OCI-M2 (cell line): ENCODE data around the gene SMOC2.

ENCODE experiments used
- DNase-seq: peaks from one replicate; lab custom pipeline; 2025; ENCODE audit not compliant: unreplicated experiment; lab: John Stamatoyannopoulos, UW

The SMOC2 gene

GRCh38 chr6:168618546-168619315 is 177.7 kb downstream of the SMOC2 start:
- no peak for DNase-seq

DNA sequence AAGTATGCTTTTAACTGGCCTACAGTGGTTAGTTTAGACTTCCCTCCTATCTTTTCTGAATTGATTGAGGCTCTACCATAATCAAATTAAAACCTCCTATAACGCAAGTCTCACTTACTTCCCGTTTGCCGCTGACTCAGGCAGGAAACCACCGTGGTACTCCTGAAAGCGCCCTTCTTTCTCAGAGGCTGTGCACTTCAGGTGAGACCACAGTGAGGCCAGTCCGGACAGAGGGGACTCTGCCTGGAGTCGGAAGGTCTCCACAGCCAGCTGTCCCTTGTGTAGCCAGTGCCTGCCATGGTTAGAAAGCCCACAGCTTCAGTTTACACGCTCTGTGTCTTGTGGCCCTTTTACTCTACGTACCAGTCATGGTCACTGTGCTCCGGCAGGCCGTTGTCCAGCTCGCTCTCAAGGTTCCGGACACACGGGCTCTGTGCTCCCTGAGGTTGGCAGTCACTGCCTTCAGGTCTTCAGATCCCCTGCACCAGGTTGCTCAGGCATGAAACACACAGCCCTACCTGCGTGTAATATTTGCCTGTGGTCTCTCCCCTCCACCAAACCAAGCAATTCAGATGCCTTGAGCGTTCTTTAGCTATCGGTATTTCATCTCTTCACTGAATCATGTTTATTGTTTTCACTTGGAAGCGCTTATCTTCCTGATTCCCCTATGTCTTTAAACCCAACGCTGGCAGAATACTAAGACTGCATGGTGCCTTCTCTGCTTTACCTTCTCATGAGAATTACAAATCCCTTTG is 178.8 kb downstream of the SMOC2 start:
- DNase-seq, result no peak

DNA sequence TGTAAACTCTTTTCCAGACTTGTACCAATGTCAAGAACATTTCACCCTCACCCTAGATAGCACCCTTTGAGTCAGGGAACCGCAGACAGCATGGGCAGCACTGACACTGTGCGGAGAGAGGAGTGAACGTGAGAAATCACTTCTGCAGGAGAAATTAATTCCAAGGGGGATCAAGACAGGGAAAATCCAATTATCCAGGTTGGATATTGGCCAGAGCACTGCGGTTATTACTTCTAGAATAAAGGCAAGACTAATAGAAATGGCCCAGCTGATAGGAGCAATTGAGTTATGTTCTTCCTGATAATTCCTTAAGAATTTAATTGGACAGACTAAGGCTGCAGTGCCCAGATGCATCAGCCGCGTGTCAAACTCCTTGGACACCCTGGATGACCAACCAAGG is 179.6 kb downstream of the SMOC2 start:
- DNase-seq, result no peak

- DNase-seq, result no peak
These were observed 182.8 kb downstream of the SMOC2 start for GRCh38 chr6:168623736-168624135.

DNA sequence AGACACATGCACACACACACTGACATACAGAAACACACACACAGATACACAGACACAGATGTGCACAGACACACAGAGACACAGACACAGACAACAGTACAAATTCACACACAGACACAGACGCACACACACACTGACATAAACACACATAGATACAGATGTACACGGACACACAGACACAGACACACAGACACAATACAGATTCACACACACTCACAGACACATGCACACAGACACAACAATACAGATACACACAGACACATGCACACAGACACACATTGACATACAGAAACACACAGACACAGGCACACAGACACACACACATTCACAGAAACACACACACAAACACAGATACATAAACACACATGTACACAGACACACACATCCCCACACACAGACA is 183.6 kb downstream of the SMOC2 start:
- DNase-seq, result no peak

GRCh38 chr6:168624948-168625347 is 184.0 kb downstream of the SMOC2 start:
- no peak for DNase-seq

- DNase-seq, result no peak
These were observed 184.6 kb downstream of the SMOC2 start for GRCh38 chr6:168625602-168626001.

- no peak for DNase-seq
These were observed 185.1 kb downstream of the SMOC2 start for GRCh38 chr6:168626046-168626602.

DNA sequence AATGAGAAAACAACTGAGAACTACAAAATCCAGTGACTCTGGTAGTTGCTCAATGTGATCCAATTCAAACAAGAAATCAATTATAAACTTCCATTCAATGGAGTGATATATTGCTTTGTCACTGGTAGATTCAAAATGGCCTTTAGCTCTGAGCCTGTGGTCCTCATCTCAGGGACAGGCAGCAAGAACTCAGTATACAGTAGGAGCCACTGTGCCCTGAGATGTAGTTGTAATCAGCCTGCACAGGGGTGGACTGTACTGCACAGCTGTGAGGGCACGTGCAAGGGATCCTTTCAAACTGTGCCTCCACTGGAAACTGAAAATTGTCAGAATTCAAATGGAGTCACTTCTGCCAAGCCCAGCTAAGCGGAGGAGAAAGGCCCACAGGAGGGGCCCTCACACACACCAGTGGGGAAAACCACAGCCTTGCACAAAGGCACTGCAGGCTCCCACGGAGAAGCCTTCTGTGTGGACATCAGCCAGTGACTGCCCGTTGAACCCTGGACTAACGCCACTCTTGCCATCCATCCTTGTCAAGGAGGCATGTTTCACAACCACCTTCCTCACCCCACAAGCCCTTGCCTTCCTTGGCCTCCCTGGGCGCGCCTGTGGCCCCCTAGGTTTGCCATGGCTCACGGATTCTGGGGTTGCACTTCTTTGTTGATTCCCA is 186.7 kb downstream of the SMOC2 start:
- no peak for DNase-seq

DNA sequence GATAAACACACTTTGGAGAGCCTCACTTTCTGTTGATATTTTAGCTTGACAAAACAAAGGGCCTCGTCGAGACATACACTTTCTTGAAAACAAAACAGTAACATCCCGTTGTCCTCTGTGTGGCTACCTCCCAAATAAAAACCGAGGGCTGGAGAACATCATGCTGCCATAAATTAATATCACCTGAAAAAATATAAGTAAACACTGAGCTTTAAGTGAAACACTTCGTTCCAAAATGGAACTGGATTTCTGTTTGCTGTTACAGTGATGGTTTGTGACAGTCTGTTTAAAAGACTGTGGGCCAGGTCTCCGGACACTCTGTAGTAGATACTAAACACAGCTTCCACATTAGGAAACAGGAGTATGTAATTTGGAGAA is 187.2 kb downstream of the SMOC2 start:
- no peak for DNase-seq

DNA sequence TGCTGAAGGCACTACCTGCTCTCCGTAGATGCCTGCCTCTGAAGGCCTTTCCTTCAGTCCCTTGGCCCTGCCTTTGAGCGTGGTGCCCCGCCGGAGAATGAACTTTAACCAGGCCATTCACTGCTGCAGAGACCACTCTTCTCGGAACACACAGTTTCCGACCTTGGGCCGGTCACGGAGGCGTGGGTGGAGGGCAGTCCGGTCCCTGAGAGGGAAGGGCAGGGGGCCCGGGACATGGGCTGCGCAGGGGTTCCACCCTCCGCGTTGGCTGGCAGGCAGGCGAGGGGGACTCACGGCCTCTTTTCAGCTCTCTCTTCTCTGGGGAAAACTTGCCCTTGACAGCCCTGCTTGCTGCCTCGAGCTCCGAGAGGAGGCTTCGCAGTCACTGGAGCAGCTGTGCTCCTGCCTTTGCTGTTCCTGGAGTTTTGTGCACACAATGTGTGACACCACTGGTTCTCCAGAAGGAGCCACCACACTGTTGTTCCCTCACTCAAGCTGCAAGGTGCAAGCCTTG is 187.8 kb downstream of the SMOC2 start:
- no peak for DNase-seq

DNA sequence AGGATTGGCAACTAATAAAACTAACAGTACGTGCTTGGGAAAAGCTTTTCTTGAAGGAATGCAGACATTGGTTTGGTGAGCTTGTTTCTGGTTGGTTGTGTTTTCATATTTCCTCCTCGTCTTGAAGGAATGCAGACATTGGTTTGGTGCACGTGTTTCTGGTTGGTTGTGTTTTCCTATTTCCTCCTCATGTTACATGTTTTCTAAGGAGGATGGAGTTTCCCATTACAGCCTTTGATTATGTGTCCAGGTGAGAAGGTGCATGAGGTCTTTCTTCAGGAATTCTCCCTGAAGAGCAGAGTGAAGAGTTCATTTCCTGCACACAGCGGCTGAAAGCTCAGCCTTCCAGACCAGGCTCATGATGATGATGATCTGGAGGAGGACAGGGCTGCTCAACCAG is 190.6 kb downstream of the SMOC2 start:
- no peak for DNase-seq

GRCh38 chr6:168632694-168633093 is 191.7 kb downstream of the SMOC2 start:
- no peak for DNase-seq

DNA sequence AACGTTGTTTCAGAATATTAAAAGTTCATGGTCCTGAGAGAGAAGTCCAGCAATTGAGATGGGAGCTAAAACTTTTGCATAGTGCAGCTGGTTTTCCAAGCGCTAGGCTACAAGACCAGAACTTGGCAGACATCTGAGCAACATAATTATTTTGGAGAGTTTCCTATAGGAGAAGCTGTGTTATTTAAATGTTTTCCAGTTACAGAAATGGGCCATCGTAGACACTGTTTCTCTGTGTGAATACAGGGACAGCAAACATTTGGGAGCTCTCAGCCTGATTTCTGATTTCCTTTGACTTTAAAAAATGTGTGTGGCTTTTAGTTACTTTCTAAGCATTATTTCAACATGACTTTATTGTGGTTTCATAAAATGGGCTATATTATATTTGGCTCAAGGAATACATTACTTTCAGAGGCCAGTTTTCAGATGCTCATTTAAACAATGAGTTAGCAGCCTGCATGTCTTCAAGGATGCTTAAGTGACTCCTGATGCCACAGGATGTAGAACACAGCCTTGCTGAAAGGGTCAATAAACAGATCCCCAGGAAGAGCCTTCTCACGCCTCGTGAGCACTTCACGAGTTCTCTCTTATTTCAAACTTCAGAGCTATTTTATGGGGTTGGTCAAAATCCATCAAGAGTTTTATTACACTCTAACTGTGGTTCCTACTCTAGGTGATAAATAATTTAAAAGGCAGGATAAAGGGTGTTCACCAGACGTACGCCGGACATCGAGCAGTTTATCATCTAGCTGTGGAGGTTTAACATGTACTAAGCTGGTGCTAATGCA is 193.8 kb downstream of the SMOC2 start:
- DNase-seq, result no peak

- no peak for DNase-seq
These were observed 195.4 kb downstream of the SMOC2 start for GRCh38 chr6:168636147-168637004.

DNA sequence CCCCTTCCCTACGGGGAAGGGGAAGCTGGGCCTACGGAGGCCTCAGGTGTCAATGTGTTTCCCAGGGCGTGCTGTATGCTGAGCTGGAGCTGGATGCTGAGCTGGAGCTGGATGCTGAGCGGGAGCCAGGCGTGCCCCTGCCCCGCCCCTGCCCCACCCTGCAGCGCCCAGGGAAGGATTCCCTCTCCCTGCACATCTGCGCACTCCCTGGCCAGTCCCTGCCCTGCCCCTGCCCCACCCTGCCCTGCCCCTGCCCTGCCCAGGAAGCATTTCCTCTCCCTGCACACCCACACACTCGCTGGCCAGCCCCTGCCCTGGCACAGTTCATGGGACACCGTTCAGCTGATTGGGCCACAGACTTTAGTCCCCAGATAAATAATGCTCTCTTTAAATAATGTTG is 196.8 kb downstream of the SMOC2 start:
- no peak for DNase-seq

DNA sequence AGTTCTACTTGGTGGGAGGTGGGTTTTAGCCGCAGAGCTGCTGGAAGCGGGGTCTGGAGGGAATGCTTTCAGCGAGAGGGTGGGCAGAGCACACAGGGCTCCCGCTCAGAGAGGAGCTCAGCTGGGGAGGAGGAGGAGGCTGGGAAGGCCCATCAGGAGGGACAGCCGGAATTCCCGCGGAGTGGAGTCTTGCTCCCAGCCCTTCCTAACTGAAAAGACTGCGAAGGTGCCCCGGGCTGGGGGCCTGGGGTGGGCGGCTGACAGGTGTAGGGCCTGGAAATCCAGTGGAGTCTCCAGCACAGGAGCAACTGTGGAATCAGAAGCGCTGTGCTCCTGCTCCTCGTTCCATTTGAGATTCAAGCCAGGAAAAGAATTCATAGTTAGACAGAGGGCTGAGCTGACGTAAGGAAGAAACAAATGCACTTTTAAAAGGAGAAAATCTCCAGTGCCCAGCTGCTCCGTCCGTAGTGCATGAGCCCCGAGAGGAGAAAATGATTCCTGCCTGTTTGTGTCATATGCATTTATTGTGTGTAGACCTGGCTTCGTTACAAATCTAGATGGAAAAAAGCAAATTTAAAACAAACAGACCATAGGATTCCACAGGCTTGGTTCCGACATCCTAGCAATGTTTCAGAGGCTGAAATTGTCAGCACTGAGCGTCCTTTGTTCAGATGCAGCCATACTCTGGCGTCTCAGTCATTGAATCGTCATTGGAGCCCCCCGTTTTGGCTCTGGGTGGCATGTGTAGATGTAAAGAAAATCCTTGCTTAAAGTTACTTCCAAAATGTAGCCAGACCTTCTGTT is 197.7 kb downstream of the SMOC2 start:
- DNase-seq, result no peak

- DNase-seq, result no peak
These were observed 199.2 kb downstream of the SMOC2 start for GRCh38 chr6:168640181-168640580.

- no peak for DNase-seq
These were observed 199.8 kb downstream of the SMOC2 start for GRCh38 chr6:168640768-168641167.
